ENCODE measurements around the gene AP1S3.
"Not testable (repeated sequence)": the region's sequence is repeated elsewhere in the genome, so short reads cannot be mapped to it uniquely, and the experiment has no call there.

The AP1S3 gene

DNA sequence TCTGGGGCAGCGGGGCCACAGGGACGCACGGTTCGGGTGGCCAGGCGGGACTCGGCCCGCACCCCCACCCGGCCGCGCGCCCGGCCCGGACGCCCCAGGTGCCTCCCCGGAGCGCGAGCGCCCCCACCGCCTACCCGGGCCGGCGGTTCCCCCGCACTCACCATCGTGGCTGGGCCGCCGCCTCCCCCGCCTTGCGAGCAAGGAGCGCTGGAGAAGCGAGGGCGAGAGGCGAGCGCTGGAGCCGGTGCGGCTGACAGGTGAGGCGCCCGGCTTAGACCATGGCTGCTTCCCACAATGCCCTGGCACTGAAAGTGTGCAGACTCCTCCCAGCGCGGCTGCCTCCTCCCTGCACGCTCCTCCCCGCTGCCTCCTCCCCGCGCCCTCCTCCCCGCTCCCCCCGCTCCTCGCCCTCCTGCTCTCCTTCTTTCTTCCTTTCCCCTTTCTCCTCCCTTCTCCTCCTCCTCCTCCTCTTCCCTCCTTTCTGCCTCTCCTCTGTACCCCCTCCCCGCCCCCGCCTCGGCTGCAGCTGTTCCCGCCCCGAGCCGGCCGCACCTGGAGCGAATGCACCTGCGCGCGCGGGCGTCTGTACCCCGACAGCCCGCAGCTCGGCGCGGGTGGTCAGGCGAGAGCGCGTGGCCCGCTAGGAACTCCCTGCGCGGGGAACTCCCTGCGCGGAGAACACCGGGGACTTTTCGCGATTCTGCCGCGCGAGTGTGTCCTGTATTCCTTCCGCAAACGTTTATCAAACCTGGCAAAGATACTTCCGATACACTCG lies at the start of gene AP1S3:
Gene AP1S3 (minus strand): TSS at position 296 of the 775 bp plus-strand sequence. CDS start 132 bp downstream, at position 164.
- DNase-seq (ENCODE audit: low read depth) = no peak

DNA sequence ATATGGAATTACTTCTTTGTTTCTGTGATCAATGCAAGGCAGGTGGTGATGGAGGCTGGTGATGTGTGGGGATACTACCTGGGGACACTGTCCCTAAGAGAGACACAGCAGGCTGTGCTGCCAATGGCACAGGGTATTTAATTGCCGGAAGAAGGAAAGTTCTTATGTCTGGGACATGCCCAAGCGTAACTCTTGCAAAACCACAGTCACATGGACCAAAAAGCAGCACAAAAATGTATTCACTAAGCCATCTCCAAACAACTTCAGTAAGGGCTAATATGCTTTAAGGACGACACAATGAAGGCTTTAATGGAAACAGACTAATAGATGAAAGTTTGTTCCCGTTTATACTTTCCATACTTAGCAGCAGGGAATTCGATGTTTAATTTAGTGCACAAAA lies 49.7 kb upstream of the AP1S3 start:
- DNase-seq (ENCODE audit: low read depth) = no peak

DNA sequence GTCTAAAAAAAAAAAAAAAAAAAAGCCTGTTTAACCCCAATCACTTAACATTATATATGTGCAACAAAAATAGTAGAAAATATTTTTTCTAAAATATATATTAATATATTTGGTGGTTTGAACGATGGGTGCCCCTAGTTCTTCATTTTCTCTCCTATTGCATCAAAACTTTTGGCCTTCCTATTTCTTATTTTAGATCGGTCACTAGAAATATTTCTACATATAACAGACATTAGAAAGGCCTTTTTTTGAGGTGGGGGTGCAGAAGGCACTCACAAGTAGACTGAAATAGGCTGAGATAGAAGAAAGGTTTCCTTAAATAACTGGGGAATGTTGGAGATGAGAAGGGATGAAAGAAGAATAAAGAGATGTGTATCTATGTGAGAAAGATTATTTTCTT lies 49.3 kb upstream of the AP1S3 start:
- DNase-seq (ENCODE audit: low read depth) = no peak

DNA sequence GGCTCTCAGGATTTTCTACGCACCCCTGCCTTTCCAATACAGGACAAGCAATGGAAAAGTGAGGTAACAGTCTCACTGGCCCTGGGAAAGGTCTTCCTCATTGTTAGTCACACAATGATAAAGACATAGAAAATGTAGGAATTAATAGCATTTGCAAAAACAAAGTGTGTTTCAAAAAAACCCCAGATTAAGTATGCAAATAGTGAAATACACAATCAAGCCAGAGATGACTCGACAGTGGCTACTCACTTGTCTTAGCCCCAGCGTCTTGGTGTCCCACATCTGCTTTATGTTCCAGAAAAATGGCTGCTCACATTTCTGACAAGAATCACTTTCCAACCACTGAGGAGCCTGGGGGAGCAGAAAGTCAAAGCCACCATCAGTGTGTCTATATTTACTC lies 47.0 kb upstream of the AP1S3 start:
- DNase-seq (ENCODE audit: low read depth) = peak; percentile 8

DNA sequence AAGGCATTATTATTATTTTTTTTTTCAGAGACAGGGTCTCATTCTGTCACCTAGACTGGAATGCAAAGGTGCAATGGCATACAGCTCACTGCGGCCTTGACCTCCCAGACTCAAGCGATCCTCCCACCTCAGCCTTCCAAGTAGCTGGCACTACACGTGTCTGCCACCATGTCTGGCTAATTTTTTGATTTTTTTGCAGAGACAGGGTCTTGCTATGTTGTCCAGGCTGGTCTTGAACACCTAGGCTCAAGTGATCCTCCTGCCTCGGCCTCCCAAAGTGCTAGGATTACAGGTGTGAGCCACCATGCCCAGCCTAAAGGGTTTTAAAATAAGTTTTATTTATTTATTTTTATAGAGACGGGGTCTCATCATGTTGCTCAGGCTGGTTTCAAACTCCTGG lies 45.3 kb upstream of the AP1S3 start:
- DNase-seq (ENCODE audit: low read depth) = no peak

DNA sequence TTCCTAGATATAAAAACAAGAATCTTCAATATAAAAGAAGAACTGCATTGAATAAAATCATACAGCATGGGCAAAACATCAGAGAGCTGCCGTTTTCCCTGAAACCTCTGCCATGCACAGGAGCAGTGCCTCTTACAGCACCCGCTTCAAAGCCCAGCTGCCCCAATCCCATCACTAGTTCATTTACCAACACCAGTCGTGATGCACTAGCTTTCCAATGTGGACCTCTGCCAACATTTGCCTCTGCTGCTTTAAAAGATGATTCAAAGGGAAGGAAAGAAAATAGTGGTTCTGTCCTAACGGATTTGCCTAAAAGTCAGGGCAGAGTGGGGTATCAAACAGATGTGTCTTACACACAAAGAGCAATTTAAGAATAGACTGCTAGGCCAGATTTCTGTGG lies 43.4 kb upstream of the AP1S3 start:
- no peak for DNase-seq (ENCODE audit: low read depth)

DNA sequence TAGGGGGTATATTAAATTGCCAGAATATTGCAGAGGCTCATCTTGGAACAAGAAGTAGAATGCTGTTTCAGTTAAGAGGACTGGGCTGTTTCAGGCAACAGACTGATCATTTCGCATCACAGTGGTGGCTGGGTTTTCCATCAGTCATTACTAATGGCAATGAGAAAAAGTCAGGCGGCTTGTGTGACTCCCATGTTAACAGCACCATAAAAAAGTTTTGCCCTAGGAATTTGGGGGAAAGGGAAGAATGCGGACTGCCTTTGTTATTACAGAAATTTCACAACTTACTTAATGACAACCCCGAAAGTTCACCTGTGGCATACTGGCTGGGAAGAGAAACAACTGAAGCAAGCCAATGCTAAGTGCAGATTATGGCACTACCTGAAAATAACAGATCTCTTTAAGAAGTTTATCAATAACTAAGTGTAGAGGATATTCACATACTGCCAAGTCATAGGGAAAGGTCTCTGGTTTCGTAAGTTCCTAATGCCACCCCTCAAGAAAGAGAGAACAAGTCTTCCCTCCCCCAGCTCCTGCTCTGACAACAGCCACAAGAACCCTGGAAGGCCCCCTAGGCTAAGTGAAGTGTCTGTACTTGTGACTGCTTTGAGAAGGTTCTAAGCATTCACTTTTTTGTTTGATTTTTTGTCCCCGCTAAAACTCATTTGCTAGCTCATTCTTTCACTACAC lies 40.5 kb upstream of the AP1S3 start:
- DNase-seq (ENCODE audit: low read depth) = no peak

DNA sequence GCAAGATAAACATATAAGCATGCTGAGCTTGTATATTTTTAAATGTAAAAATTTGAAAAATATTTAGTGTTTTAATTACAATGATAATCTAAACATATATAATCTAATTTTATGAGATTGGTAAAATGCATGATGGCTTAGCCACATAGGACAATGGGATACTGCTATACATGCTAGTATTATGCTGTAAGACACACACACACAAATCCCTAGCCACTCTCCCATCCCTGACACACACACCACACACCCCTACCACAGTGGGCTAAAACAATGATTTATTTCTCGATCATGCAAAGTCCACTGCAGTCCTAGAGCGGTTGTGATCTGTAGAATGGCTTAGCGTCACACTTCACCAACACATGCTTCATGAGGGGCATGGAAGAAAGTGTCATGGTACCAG lies 36.3 kb upstream of the AP1S3 start:
- DNase-seq (ENCODE audit: low read depth) = no peak

DNA sequence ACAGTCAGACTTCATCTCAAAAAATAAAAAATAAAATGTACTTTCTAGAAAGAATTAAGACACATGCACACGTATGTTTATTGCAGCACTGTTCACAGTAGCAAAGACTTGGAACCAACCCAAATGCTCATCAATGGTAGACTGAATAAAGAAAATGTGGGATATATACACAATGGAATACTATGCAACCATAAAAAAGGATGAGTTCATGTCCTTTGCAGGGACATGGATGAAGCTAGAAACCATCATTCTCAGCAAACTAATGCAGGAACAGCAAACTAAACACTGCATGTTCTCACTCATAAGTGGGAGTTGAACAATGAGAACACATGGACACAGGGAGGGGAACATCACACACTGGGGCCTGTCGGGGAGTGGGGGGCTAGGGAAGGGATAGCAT lies 35.4 kb upstream of the AP1S3 start:
- not testable (repeated sequence) for DNase-seq (ENCODE audit: low read depth)

DNA sequence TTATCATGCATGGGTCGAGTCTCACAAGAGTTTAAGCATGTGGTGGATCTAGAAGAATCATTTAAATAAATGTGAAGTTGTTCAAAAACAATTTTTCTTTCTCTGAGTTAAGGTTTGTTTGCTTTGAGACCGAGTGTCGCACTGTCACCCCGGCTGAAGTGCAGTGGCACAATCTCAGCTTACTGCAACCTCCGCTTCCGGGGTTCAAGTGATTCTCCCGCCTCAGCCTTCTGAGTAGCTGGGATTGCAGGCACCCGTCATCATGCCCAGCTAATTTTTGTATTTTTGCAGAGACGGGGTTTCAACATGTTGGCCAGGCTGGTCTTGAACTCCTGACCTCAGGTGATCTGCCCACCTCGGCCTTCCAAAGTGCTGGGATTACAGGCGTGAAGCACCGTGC lies 34.3 kb upstream of the AP1S3 start:
- not testable (repeated sequence) for DNase-seq (ENCODE audit: low read depth)

DNA sequence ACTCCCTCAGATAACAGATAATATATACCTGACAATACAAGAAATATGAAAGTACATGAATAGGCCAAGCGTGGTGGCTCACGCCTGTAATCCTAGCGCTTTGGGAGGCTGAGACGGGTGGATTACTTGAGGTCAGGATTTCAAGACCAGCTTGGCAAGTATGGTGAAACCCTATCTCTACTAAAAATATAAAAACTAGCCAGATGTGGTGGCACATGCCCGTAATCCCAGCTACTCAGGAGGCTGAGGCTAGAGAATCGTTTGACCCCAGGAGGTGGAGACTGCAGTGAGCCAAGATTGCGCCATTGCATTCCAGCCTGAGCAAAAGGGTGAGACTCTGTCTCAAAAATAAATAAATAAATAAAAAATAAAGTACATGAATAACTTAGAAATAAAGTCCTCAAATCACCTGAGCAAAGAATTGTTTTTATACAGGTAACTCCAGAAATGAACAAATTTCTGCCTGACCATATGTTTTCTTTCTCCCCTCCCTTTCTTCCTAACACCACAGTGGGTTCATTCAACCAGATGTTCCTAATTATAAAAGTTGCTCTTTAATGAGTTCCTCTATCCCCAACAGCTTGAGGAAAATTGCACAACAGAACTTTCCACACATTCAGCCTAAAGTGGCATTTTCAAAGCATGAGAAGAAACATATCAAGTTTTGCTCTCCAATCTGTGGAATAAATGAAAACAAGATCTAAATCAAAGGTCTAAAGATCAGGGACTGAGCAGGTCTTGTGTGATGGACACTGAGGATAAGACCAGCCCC lies 33.6 kb upstream of the AP1S3 start:
- DNase-seq (ENCODE audit: low read depth) = peak; percentile 31

DNA sequence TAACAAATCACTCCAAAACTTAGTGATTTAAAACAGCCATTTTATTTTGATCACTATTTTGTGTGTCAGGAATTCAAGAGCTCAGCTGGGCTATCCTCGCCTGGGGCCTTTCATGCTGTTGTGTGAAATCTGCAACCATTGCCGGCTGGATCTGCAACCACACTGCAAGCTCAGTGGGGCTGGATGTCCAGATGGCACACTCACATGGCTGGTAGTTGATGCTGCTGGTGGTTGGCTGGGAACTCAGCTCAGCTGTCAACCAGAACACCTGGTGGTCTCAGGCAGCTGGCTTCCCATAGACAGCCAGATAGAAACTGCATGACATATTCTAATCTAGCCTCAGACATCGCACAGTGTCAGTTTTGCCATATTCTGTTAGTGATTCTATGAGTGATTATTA lies 30.6 kb upstream of the AP1S3 start:
- DNase-seq (ENCODE audit: low read depth) = no peak

DNA sequence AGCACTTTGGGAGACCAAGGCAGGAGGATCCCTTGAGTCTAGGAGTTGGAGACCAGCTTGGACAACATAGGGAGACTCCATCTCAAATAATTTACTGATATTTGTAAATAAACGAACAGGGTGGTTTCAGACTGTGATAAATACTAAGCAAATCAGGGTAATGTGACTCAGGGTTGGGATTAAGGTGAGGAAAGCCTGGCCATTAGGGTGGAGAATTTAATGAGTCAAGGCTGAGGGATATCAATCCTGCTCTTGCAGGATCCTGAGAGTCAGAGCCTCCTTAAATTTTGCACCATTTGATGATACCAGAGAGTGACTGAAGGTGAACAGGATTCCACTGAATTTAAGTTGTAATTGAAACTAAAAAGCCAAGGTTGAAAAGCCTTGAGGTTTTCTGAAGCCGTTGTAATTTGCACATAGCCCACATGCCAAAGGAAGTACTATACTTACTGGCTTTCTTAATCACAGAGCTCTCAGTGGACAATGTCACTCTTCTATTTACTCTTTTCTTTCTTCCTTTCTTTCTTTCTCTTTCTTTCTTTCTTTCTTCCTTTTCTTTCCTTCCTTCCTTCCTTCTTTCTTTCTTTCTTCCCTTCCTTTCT lies 28.6 kb upstream of the AP1S3 start:
- no peak for DNase-seq (ENCODE audit: low read depth)

DNA sequence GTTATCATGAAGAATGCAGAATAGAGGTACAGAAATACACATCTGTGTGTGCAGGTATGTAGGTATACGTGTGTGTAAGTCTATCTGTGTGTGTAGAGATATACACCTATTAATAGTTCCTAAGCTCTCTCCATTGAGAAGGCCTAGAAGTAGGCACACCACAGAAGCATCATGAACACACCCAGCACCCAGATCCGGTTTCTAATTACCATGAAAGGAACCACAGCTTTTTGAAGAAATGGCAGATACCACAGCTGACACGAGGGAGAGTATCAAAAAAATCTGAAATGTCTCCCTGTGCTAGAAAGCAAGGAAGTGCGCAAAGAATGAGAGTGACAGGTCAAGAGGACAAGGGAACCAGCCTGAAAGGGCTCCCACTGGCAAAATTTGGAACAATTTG lies 27.7 kb upstream of the AP1S3 start:
- DNase-seq (ENCODE audit: low read depth) = no peak

DNA sequence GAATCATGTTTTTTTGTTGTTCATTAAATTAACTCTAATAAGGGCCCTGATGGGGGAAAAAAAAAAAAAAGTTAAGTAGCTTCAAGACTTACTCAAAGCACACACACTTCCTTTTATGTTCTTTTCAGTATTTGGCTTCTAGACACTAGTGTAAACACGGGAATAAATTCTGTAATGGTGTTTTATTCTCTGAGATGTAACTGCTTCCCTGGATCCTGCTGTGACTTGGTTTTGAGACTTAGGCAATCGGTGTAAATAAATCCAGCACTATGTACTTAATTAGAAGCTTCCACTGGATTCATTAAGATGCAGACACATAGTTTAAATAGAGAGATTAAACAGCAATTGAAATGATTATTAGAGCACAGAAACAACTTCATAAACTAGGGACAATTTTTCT lies 26.1 kb upstream of the AP1S3 start:
- DNase-seq (ENCODE audit: low read depth) = no peak

DNA sequence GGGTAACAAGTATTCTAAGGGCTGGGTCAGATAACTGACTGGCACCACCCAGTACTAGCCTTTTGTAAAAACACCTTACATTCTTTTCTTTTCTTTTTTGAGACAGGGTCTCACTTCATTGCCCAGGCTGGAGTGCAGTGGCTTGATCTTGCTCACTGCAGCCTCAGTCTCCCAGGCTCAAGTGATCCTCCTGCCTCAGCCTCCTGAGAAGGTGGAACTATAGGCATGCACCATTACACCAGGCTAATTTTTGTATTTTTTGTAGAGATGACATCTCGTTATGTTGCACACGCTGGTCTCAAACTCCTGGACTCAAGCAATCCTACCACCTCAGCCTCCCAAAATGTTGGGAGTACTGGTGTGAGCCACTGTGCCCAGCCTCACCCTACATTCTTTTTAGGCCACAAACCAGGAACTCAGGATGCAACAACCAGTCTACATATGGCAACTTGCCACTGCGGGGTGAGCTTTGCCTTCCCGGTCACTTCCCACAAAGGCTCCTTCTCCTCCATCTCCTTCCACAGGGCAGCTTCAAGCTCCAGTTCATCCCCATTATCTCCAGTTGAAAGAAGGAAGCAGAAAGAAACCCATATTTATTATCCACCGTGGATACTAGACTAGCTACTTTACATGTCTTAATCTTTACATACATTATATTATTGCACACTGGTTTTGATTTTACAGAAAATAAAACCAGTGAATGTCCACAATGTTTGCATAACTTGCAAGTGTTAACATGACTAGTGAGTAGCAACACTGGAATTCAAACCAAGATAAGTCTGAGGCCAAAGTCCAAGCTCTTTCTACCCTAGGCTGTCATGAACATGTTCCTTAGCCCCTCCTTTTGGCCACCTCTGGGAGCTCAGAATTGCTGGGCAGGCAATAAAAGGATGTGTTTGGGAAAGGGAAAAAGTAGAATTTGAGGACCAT lies 23.7 kb upstream of the AP1S3 start:
- peak; percentile 28 for DNase-seq (ENCODE audit: low read depth)

DNA sequence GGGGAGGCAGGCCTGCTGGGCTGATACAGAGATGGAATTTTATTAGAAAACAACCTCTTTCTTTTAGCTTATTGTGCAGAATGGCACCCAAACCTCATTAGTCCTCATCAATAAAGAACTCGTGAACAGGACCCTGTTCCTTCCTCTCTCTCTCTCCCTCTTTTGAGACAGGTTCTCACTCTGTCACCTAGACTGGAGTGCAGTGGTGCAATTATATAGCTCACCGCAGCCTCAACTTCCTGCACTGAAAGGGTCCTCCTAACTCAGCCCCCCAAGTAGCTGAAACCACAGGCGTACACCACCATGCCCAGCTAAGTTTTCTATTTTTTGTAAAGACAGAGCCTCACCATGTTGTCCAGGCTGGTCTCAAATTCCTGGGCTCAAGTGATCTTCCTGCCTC lies 21.7 kb upstream of the AP1S3 start:
- no peak for DNase-seq (ENCODE audit: low read depth)

DNA sequence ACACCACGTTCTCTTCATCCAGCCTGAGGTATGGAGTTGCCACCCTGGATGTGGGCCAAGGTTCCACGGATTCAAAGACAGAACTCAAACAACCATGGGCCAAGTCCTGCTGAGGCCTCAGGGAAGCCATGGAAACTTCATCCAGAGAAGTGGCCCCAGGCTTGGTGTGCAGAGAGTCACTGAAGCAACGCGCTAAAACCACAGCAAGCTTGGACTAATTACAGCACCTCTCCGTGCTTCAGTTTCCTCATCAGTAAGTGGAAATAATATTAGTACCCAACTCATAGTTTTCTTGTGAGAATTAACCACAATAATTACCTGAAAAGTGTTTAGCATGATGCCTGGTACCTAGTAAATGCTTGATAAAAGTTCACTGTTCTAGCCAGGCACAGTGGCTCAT lies 19.2 kb upstream of the AP1S3 start:
- DNase-seq (ENCODE audit: low read depth) = no peak

DNA sequence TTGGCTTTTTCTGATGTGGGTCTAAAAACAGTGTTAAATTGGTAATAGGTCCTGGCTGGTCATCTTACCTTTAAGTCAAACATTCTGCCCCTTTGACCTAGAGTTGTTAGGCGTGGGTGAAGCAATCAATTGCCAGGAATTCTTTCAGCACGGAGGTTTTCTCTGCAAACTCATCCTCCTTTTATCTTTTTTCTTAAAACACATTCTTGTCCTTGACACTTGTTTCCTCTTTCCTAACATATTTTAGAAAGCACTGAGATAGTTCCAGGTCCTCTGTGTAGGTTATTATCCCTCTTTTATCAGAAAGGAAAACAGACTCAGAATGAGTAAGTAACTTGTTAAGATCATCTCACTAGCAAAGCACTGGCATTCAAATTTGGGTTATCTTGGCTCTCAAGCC lies 18.6 kb upstream of the AP1S3 start:
- DNase-seq (ENCODE audit: low read depth) = no peak

DNA sequence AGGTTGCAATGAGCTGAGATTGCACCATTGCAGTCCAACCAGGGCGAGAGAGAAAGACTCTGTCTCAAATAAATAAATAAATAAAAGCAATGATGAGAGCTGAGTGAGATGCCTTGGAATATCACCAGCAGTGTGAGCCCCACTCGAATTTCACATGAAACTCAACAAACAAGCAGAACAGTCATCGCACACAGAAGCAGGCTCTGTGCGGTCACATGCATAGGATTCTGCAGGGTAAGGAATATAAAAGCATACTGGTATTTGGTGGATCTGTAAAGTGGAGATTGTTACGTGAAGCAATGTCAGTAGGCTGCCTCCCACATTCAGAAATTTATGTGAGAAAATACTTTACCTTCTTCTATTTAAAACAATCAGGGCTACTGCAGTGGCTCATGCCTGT lies 18.0 kb upstream of the AP1S3 start:
- DNase-seq (ENCODE audit: low read depth) = no peak

DNA sequence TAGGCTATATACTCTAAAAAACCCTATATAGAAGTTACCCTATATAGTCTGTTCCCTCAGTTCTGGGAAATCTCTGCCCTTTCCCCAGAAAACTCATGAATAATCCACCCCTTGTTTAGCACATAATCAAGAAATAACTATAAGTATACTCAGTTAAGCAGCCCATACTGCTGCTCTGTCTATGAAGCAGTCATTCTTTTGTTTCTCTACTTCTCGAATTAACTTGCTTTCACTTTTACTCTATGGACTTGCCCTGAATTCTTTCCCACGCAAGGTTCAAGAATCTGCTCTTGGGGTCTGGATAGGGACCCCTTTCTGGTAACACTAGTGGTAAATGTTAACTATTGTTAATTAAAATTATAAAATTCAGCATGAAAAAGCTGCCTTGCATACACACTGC lies 17.4 kb upstream of the AP1S3 start:
- DNase-seq (ENCODE audit: low read depth) = no peak

DNA sequence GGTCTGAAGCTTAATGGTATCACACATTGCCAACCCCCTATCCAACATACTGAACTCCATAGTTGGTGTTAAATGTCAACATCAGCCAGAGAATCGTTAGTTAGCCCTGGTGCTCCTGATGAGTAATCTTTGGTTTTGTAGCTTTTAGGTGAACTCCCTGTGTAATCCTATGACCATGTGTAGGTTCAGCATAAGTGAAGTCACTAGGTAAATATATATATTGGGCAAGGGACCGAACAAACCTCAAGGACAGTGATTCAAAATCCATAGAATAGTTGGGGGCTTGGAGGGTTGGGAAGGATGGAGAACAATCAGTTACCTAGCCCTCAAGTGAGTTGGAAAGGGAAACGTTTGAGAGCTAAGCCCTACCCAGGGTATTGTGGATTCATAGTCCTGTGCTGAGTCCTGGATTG lies 16.0 kb upstream of the AP1S3 start:
- no peak for DNase-seq (ENCODE audit: low read depth)

All from GM04504 (cell line).